Loucy (cell line): Measurements from ENCODE around the gene UNC79.

Source experiments
- H2AFZ ChIP-seq: fragments of 200-600 bp; sonication (generic); 2 replicates; pipeline ENCODE4 v1.6.0; 2016; ENCODE audit warnings: antibody characterized with exemption, mild to moderate bottlenecking, low read length, moderate library complexity
- H3F3A ChIP-seq: fragments of 200-600 bp; 2 replicates; pipeline ENCODE4 v1.6.0; 2016; ENCODE audit warnings: antibody characterized with exemption, low read depth, mild to moderate bottlenecking
- H3K27me3 ChIP-seq: fragments of 200-600 bp; sonication (generic); 2 replicates; pipeline ENCODE4 v1.6.1; 2014; ENCODE audit warnings: low read length, mild to moderate bottlenecking; ENCODE audit not compliant: insufficient read depth, poor library complexity, severe bottlenecking
- H3K36me3 ChIP-seq: fragments of 200-600 bp; sonication (generic); 2 replicates; pipeline ENCODE4 v1.6.1; 2016; ENCODE audit warnings: low read length; ENCODE audit not compliant: insufficient read depth
- H3K4me1 ChIP-seq: fragments of 200-600 bp; sonication (generic); 2 replicates; pipeline ENCODE4 v1.5.1; 2014; ENCODE audit warnings: low read length, mild to moderate bottlenecking; ENCODE audit not compliant: insufficient read depth, poor library complexity, severe bottlenecking
- H3K4me2 ChIP-seq: fragments of 200-600 bp; sonication (generic); 2 replicates; pipeline ENCODE4 v1.6.0; 2014; ENCODE audit warnings: antibody characterized with exemption, low read length, low read depth, mild to moderate bottlenecking; ENCODE audit not compliant: poor library complexity, severe bottlenecking
- H3K4me3 ChIP-seq: fragments of 200-600 bp; sonication (generic); 2 replicates; pipeline ENCODE4 v1.5.1; 2014; ENCODE audit warnings: low read length, mild to moderate bottlenecking, mixed read lengths; ENCODE audit not compliant: poor library complexity, severe bottlenecking
- H3K79me2 ChIP-seq: fragments of 200-600 bp; sonication (generic); 2 replicates; pipeline ENCODE4 v1.6.1; 2014; ENCODE audit warnings: low read length; ENCODE audit not compliant: insufficient read depth
- H3K9ac ChIP-seq: fragments of 200-600 bp; sonication (generic); 2 replicates; pipeline ENCODE4 v1.6.0; 2014; ENCODE audit warnings: mild to moderate bottlenecking, low read depth, low read length, moderate library complexity; ENCODE audit not compliant: poor library complexity, severe bottlenecking
- H3K9me2 ChIP-seq: fragments of 200-600 bp; sonication (generic); replicated peaks from 2 replicates; pipeline ENCODE4 v1.6.1; 2016; ENCODE audit warnings: low read depth, low read length, mixed read lengths
- H3K9me3 ChIP-seq: fragments of 200-600 bp; sonication (generic); 2 replicates; pipeline ENCODE4 v1.6.1; 2014; ENCODE audit warnings: mild to moderate bottlenecking, antibody characterized with exemption, low read length, low read depth; ENCODE audit not compliant: insufficient read depth
- H4K20me1 ChIP-seq: fragments of 200-600 bp; sonication (generic); 2 replicates; pipeline ENCODE4 v1.6.0; 2014; ENCODE audit warnings: antibody characterized with exemption, low read length, mild to moderate bottlenecking; ENCODE audit not compliant: insufficient read depth, poor library complexity, severe bottlenecking
- CTCF ChIP-seq: fragments of 200-600 bp; sonication (generic); conservative IDR thresholded peaks from 2 replicates; pipeline ENCODE4 v1.5.1; 2014; ENCODE audit warnings: mild to moderate bottlenecking, antibody characterized with exemption, low read length
- EZH2phosphoT487 ChIP-seq: fragments of 200-600 bp; IDR thresholded peaks from 2 replicates; pipeline ENCODE4 v1.6.1; 2018; ENCODE audit warnings: antibody characterized with exemption, mild to moderate bottlenecking, moderate library complexity, borderline replicate concordance

UNC79 gene

GRCh38 chr14:93744176-93744575, 313.4 kb downstream of the UNC79 start:
- Histone ChIP-seq H3K27me3 (no peaks in the 10 kb centered on the region), H3F3A (no peaks in the 10 kb centered on the region), H3K4me1 (no peaks in the 10 kb centered on the region), H3K4me2 (no peak overlapping the region), H2AFZ (no peak overlapping the region), H3K79me2 (no peaks in the 10 kb centered on the region), H3K9me3 (no peaks in the 10 kb centered on the region), H3K4me3 (no peak overlapping the region), H3K9me2 (no peaks in the 10 kb centered on the region), H3K9ac (no peak overlapping the region), H3K36me3 (no peaks in the 10 kb centered on the region), H4K20me1 (no peaks in the 10 kb centered on the region)
- no peak for TF ChIP-seq EZH2phosphoT487
- TF ChIP-seq CTCF, result no peak

GRCh38 chr14:93744876-93745275, 314.1 kb downstream of the UNC79 start:
- Histone ChIP-seq H3K9me2 (no peaks in the 10 kb centered on the region), H3K27me3 (no peaks in the 10 kb centered on the region), H3K79me2 (no peaks in the 10 kb centered on the region), H3K4me1 (no peaks in the 10 kb centered on the region), H4K20me1 (no peaks in the 10 kb centered on the region), H3K9me3 (no peaks in the 10 kb centered on the region), H3K4me3 (no peak overlapping the region), H3K4me2 (no peak overlapping the region), H3K36me3 (no peaks in the 10 kb centered on the region), H3F3A (no peaks in the 10 kb centered on the region), H2AFZ (no peak overlapping the region), H3K9ac (no peak overlapping the region)
- TF ChIP-seq CTCF (no peak), EZH2phosphoT487 (no peak)

GRCh38 chr14:93745603-93746273, 315.0 kb downstream of the UNC79 start:
- H3K4me3 ChIP-seq, result no peak overlapping the region
- H3K27me3 ChIP-seq, result no peaks in the 10 kb centered on the region
- no peak overlapping the region for H3K9ac ChIP-seq
- H2AFZ ChIP-seq, result no peak overlapping the region
- TF ChIP-seq CTCF (no peak), EZH2phosphoT487 (no peak)
- no peaks in the 10 kb centered on the region for H3K9me3 ChIP-seq
- H3K79me2 ChIP-seq, result no peaks in the 10 kb centered on the region
- no peaks in the 10 kb centered on the region for H3K36me3 ChIP-seq
- no peaks in the 10 kb centered on the region for H3K4me1 ChIP-seq
- no peaks in the 10 kb centered on the region for H3K9me2 ChIP-seq
- no peaks in the 10 kb centered on the region for H3F3A ChIP-seq
- no peak overlapping the region for H3K4me2 ChIP-seq
- no peaks in the 10 kb centered on the region for H4K20me1 ChIP-seq
